ENCODE measurements around the gene NEU1.
A peak's percentile ranks its signal among the peaks of the same experiment; 100 is the strongest.

NEU1 gene

DNA sequence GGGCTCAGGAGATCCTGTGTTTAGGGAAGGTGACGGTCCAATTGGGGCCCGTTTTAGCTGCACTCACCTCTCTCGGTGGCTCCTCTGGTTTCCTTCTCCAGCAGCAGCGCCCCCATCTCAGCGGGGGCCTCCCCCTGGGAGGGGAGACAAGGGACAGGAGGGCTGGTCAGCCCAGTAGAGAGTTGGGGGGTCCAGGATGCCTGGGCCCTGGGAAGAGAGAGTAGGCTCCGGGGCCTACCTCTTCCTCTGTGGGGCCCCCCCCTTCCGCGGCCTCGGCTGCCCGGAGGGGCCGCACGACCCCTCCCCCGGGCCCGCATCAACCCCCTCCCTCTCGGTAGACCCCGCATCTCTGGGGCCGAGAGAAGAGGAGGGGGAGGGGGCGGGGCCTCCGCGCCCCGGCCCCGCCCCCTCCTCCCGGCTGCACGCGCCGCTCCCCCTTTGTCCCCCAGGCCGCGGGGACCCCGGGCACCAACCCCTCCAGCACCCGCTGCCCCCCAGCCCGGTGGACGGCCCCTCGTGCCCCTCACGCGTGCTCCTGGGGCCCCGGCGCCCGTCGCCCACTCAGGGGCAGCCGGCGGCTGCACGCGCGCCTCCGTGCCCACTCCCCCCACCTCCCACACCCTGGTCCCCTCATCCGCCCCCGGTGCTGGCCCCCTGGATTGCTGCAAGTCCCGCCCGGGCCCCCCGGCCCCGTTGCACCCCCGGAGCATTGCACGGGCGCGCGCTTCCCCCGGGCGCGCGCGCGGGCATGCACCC lies 34.4 kb upstream of the NEU1 start:
- DNase-seq (ENCODE audit: extremely low read depth, insufficient read length): no peak
- Histone ChIP-seq H3K27me3 (replicated peaks; ENCODE audit: control insufficient read depth, insufficient read depth, low read length) (no peaks in the 10 kb centered on the region), H3K4me3 (replicated peaks; ENCODE audit: low read depth, low read length) (peak overlapping the region; percentile 92), H3K36me3 (ENCODE audit: control insufficient read depth, insufficient read depth, low read length) (peaks cover 6% of the 10 kb centered on the region)
- TF ChIP-seq, protein P1, sequence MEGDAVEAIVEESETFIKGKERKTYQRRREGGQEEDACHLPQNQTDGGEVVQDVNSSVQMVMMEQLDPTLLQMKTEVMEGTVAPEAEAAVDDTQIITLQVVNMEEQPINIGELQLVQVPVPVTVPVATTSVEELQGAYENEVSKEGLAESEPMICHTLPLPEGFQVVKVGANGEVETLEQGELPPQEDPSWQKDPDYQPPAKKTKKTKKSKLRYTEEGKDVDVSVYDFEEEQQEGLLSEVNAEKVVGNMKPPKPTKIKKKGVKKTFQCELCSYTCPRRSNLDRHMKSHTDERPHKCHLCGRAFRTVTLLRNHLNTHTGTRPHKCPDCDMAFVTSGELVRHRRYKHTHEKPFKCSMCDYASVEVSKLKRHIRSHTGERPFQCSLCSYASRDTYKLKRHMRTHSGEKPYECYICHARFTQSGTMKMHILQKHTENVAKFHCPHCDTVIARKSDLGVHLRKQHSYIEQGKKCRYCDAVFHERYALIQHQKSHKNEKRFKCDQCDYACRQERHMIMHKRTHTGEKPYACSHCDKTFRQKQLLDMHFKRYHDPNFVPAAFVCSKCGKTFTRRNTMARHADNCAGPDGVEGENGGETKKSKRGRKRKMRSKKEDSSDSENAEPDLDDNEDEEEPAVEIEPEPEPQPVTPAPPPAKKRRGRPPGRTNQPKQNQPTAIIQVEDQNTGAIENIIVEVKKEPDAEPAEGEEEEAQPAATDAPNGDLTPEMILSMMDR (IDR thresholded peaks at IDR 0.05; ENCODE audit: insufficient read depth, low read length, poor library complexity, severe bottlenecking): no peak

DNA sequence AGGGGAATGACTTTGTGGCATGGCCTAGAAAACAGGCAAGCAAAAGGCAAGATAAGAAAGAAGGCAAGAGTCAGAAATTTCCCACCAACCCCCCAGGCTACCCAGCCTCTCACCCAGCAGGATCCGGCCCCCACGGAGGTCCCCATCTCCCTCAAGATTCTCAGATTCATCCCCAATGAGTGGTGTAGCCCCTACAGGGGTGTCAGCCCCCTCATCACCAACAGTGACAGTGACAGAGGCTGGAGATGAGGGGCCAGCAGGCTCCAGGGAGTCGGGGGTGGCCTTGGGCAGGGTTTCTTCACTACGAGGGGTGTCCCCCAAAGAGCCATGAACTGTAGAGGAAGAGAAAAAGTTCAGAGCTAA lies 33.9 kb upstream of the NEU1 start:
- peak overlapping the region; percentile 92 for H3K4me3 ChIP-seq (replicated peaks; ENCODE audit: low read depth, low read length)
- no peaks in the 10 kb centered on the region for H3K27me3 ChIP-seq (replicated peaks; ENCODE audit: control insufficient read depth, insufficient read depth, low read length)
- peaks cover 6% of the 10 kb centered on the region for H3K36me3 ChIP-seq (ENCODE audit: control insufficient read depth, insufficient read depth, low read length)
- TF ChIP-seq, protein P1 (IDR thresholded peaks at IDR 0.05; ENCODE audit: insufficient read depth, low read length, poor library complexity, severe bottlenecking): no peak
- no peak for DNase-seq (ENCODE audit: extremely low read depth, insufficient read length)

DNA sequence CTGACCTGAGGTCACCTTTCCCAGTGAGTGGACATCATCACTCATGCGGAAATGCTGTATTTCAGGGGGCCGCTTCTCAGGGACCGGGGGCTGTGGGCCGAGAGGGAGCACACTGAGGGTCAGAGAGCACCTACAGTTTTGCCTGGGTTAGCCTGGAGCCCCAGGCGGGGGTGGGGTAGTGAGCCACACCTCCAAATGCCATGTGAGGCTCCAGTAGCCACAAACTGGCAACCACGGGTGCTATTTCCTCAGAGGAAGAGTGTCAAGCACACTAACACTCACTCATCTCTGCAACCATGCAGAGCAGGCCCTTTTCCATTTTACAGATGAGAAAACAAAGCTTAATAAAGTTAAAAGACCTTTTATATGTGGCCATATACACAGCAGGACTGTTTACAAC lies 30.2 kb upstream of the NEU1 start:
- DNase-seq (ENCODE audit: extremely low read depth, insufficient read length): no peak
- Histone ChIP-seq H3K36me3 (ENCODE audit: control insufficient read depth, insufficient read depth, low read length) (peaks cover 17% of the 10 kb centered on the region), H3K4me3 (replicated peaks; ENCODE audit: low read depth, low read length) (no peak overlapping the region), H3K27me3 (replicated peaks; ENCODE audit: control insufficient read depth, insufficient read depth, low read length) (no peaks in the 10 kb centered on the region)
- TF ChIP-seq, protein P1 (IDR thresholded peaks at IDR 0.05; ENCODE audit: insufficient read depth, low read length, poor library complexity, severe bottlenecking): no peak

DNA sequence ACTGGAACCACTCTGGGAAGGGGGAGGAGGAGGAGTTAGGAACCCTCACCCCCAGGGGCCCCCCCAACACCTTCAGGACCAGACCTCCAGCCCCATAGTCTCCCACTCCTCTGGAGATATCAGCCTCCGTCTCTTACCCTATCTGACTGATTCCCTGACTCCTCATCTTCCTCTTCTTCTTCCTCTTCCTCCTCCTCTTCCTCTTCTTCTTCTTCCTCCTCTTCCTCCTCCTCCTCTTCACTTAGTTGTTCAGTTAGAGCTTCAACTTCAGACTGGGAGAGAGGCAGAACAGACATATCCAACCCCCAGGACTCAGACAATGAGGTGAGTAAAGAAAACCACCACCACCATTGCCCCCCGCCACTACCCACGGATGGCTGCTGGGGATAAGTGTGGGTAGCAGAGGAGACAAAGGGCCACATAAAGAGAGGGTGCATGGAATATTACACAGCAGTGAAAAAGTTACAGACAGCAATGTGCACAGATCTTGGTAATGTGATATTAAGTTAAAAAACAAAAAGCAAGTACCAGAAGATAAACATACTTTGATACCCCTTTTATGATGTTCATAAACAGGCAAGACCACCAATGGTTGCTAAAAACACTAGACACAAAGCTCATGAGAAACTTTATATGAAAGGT lies 26.8 kb upstream of the NEU1 start:
- H3K27me3 ChIP-seq (replicated peaks; ENCODE audit: control insufficient read depth, insufficient read depth, low read length): no peaks in the 10 kb centered on the region
- H3K36me3 ChIP-seq (ENCODE audit: control insufficient read depth, insufficient read depth, low read length): peaks cover 32% of the 10 kb centered on the region
- DNase-seq (ENCODE audit: extremely low read depth, insufficient read length): no peak
- H3K4me3 ChIP-seq (replicated peaks; ENCODE audit: low read depth, low read length): no peak overlapping the region
- TF ChIP-seq, protein P1 (IDR thresholded peaks at IDR 0.05; ENCODE audit: insufficient read depth, low read length, poor library complexity, severe bottlenecking): no peak

DNA sequence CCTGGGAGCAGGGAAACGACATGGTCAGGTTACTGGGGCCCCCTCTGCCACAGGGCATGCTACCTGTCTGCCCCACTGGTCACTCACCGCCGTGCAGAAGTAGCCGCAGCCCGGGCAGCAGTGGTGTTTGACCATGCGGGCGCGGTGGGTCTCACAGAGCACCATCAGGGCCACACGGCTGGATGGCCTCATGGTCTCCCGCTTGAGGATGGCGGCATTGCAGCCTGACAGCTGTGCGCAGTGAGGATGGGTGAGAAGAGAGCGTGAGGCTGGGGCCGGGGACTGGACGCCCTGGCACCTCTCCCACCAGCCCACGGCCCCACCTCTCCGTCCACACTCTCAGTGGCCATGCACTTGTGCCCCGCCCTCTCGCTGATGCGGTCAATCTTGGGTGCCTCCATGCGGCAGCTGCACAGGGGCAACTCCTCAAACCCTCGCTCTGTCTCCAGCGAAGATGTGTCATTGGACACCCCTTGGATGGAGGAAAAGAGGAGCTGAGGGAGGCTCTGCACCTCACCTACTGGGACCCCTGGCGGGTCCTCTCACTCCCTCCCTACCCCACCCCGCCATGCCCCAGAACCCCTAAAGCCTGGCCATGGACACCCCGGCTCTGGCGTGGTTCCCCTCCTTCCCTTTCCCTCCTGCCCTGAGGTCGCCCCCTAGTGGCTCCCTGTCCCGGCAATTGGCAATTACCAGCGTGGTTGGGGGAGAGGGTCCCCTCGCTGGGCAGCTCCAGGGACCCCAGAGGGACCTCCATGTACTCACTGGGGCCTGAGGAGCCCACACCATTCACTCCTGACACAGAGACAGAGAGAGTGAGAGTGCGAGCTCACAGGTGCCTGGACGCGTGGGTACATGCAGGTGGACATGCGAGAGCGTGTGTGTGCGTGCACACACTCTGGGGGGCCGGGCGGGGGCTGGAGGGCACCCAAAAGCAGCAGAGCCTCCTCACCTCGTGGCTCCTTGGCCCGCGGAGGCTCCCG lies 25.9 kb upstream of the NEU1 start:
- no peak for DNase-seq (ENCODE audit: extremely low read depth, insufficient read length)
- TF ChIP-seq, protein P1 (IDR thresholded peaks at IDR 0.05; ENCODE audit: insufficient read depth, low read length, poor library complexity, severe bottlenecking): peak; percentile 93
- H3K36me3 ChIP-seq (ENCODE audit: control insufficient read depth, insufficient read depth, low read length): peaks cover 36% of the 10 kb centered on the region

More for the DNA sequence above, 25.9 kb upstream of the NEU1 start:
- no peak overlapping the region for H3K4me3 ChIP-seq (replicated peaks; ENCODE audit: low read depth, low read length)
- no peaks in the 10 kb centered on the region for H3K27me3 ChIP-seq (replicated peaks; ENCODE audit: control insufficient read depth, insufficient read depth, low read length)

All from GM06990 (cell line).